KOPT-K1 (cell line): ENCODE results near the gene SCGB3A1.
A peak's percentile ranks its signal among the peaks of the same experiment; 100 is the strongest.

Experiments
- H3K27ac ChIP-seq: fragments of 200-600 bp; sonication (generic); 2 replicates; pipeline ENCODE4 v1.5.1; 2016; ENCODE audit warnings: antibody characterized with exemption, mild to moderate bottlenecking, low read depth, low read length; ENCODE audit not compliant: poor library complexity, severe bottlenecking
- H3K36me3 ChIP-seq: fragments of 200-600 bp; sonication (generic); 2 replicates; pipeline ENCODE4 v1.5.1; 2017; ENCODE audit warnings: antibody characterized with exemption, mild to moderate bottlenecking, low read length, moderate library complexity; ENCODE audit not compliant: insufficient read depth
- H3K9me3 ChIP-seq: fragments of 200-600 bp; sonication (generic); 2 replicates; pipeline ENCODE4 v1.5.1; 2017; ENCODE audit warnings: antibody characterized with exemption, low read length, mild to moderate bottlenecking; ENCODE audit not compliant: insufficient read depth, poor library complexity, severe bottlenecking

The SCGB3A1 gene

GRCh38 chr5:180553530-180553929 is 37.8 kb downstream of the SCGB3A1 start:
- peaks cover 85% of the 10 kb centered on the region for H3K36me3 ChIP-seq
- peak overlapping the region; percentile 59 for H3K27ac ChIP-seq
- H3K9me3 ChIP-seq, result no peaks in the 10 kb centered on the region

GRCh38 chr5:180548563-180548962 is 42.7 kb downstream of the SCGB3A1 start:
- H3K27ac ChIP-seq, result peak overlapping the region; percentile 71

DNA sequence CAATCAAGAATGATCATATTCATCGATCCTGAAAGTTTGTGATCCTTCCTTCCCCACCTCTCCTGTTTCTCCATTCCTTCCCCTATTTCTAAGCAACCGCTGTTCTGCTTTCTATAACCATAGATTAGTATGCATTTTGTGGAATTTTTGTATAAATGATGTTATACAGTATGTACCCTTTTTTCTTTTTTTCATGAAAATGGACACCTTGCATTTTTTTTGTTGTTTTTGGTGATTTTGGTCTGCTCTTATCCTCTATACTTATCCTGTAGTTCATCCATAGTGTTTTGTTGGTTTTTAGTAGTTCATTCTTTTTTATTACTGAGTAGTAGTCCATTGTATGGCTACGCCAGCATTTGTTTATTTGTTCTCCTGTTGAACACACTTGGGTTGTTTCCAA is 46.1 kb downstream of the SCGB3A1 start:
- Histone ChIP-seq H3K36me3 (peaks cover 80% of the 10 kb centered on the region), H3K27ac (no peak overlapping the region), H3K9me3 (no peaks in the 10 kb centered on the region)

More at GRCh38 chr5:180548563-180548962, 42.7 kb downstream of the SCGB3A1 start:
- H3K9me3 ChIP-seq, result no peaks in the 10 kb centered on the region
- H3K36me3 ChIP-seq, result peaks cover 81% of the 10 kb centered on the region

GRCh38 chr5:180541710-180542109 is 49.6 kb downstream of the SCGB3A1 start:
- Histone ChIP-seq H3K27ac (no peak overlapping the region), H3K36me3 (peaks cover 91% of the 10 kb centered on the region), H3K9me3 (no peaks in the 10 kb centered on the region)
